HG03060 (cell line): Measurements from ENCODE around the gene VGLL2.

Source experiments
- ATAC-seq: cut with Tn5 transposase; IDR thresholded peaks from one replicate; pipeline ENCODE4 v1.9.1; 2021; ENCODE audit warnings: low read depth, moderate number of reproducible peaks; ENCODE audit not compliant: unreplicated experiment

Gene VGLL2

DNA sequence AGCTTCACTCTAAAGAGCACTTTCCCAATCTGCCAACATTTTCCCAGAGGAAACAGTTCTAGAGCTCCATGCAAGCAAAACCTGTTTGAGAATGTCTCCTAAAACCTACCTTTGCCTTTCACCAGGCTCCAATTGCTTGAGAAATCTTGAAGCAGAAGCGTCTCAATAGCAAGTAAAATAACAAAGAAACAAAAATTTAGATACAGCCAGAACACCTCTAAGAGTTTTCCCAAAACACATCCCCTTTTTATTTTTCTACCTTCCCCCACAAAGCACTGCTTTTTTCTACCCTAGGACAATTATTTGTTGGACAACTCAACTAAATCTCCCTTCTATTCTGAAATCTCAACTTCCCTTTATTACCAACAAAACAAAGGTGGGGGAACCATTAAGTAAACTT is 3.6 kb downstream of the VGLL2 start:
- ATAC-seq = no peak

GRCh38 chr6:117269638-117270054 is 4.3 kb downstream of the VGLL2 start:
- ATAC-seq = no peak

DNA sequence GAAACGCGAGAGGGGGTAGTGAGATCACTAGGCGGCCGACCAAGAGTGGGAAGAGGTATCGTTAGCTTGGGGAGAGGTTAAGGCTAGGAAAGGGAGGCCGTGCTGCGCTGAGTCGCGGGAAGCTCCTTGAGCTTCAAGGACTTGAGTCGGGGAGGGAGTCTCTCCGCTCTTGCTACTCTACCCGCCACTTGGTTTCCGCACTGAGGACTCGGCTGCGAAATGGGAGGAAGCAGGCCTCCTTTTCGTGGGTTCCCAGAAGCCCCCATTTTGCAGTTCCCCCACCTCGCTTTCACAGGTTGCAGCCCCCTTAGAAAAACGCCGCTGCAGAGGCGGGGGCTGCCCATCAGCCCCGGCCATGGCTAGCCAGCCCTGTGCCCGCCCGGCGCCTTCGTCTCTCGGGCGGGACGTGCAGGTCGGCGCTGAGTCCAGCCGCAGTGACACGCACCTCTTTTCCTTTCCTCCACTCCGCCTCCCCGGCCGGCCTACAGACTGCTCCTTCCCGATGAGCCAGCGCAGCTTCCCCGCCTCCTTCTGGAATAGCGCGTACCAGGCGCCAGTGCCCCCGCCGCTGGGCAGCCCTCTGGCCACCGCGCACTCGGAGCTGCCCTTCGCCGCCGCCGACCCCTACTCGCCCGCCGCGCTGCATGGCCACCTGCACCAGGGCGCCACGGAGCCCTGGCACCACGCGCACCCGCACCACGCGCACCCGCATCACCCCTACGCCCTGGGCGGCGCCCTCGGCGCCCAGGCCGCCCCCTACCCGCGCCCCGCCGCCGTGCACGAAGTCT is 4.9 kb downstream of the VGLL2 start:
- no peak for ATAC-seq

DNA sequence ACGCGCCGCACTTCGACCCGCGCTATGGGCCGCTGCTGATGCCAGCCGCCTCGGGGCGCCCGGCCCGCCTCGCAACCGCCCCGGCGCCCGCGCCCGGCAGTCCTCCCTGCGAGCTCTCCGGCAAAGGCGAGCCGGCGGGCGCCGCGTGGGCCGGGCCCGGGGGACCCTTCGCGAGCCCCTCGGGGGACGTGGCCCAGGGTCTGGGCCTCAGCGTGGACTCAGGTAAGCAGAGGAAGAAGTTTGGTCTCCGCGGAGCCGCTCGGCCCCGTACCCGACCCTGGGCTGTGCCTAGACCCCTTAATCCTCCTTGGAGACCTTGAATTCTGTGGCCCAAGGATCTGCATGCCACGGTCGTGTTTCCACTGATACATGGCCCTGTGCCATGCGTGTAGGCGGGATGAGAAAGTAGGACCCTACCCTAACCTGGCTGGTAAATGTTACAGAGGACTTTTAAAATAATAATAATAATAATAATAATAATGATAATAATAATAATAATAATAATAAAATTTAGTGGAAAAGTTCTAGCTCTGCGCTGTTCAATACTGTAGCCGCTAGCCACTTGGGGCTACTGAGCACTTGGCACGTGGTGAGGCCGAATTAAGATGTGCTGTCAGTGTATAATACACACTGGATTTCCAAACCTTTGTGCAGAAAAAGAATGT is 5.6 kb downstream of the VGLL2 start:
- ATAC-seq = no peak

- no peak for ATAC-seq
Measured at GRCh38 chr6:117272032-117272866, 6.9 kb downstream of the VGLL2 start.

- no peak for ATAC-seq
Measured at GRCh38 chr6:117272891-117273290, 7.5 kb downstream of the VGLL2 start.

- ATAC-seq = no peak
Measured at GRCh38 chr6:117275205-117275604, 9.8 kb downstream of the VGLL2 start.

- no peak for ATAC-seq
Measured at GRCh38 chr6:117275711-117276110, 10.4 kb downstream of the VGLL2 start.

GRCh38 chr6:117276778-117277316 is 11.5 kb downstream of the VGLL2 start:
- no peak for ATAC-seq

- ATAC-seq = no peak
Measured at GRCh38 chr6:117280922-117281321, 15.6 kb downstream of the VGLL2 start.

DNA sequence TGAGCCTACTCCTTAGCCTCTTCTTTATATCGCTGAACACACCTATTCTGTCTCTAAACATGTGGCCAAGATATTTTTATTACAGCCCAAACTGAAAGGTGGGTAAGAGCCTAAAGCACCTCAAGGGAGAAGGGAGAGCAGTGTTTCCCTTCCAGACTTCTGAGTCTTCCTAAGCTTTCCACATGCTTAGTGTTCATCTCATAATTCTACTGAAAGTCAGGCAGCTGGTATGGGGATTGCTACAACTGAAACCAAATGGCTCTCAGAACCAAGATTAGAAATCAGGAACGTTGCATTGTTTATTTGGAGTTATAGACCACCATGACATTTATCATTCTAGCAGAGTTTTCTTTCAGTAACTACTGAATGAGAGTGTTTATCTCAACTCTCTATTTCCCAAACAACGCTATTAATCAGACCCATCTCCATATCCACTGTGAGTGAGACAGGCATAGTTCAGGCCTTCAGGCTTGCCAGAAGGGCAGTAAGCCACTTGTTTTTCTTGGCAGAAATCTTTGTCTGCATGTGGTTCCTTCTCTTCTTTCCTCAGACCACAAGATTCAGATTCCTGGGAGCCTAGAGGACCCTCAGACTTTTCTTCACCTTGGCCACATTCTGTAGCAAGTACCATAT is 22.8 kb downstream of the VGLL2 start:
- no peak for ATAC-seq

- ATAC-seq = no peak
Measured at GRCh38 chr6:117290173-117290846, 25.0 kb downstream of the VGLL2 start.

DNA sequence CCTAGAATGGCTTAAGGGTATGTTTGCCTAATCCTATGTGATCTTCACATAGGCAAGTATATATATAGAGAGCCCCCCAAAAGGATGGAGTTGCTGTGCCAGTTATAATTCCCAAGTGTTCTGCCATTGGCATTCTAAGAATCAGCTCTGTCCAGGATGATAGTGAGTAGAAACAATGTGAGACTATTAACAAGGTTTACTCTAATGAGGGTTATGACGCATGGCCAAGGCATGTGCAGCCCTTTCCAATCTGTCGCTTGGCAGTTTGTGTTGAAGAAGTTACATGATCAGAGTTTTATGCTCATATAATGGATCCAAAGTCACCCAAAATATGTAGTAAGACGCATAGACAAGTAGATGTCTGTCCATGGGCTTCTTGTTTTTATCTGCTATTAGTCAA is 33.6 kb downstream of the VGLL2 start:
- ATAC-seq = no peak

DNA sequence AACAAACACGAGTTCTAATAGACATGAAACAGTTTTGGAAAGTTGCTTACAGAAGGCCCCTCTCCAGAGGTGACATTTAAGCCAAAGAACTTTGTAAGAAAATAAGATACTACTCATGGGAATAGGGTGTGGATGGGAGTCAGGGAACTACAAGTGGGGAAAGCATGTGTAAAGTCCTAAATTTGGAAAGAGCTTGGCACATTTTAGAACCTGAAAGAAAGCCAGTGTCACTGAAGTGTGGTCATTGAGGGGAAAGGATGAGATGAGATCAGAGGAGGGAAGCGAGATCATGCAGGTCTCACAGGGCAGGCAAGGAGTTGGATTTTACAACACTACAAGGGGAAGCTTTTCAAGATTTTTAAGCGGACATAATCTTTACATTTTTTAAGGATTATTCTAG is 38.0 kb downstream of the VGLL2 start:
- ATAC-seq = no peak

DNA sequence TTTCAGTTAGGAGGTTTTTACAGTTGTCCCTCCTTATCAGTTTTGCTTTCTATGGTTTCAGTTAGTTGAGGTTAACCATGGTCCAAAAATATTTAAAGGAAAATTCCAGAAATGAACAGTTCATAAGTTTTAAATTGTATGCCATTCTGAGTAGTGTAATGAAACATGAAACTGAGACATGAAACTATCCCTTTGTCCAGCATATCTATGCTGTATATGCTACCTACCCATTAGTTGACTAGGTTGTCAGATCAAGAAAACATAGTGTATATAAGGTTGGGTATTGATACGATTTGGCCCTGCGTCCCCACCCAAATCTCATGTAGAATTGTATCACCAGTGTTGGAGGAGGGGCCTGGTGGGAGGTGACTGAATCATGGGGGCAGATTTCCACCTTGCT is 39.1 kb downstream of the VGLL2 start:
- no peak for ATAC-seq

DNA sequence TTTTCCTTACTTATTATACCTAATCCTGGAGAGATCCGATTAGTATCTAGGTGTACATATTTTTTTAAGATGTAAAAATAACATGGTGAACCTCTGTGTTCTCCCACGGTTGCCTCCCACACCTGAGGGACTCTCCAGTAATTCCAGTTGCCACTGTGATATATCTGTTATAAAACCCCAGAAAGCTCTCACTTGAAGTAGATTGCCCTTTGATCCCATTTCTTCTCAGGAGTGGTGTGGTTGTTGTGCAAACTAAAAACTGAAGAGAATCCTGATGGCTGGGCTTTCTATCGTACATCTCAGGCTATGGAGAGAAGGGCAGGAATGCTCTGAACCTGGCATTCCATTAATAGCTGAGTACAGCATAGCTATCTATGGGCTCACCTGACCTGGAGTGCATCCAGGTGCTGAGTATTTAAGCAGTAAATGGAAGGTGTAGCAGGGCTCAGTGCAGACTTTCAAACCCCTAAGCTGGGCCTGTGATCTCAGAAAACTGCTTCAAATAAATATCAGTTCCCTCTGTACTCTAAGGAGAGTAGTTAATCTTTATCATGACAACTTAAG is 41.0 kb downstream of the VGLL2 start:
- ATAC-seq = no peak

GRCh38 chr6:117307655-117308054 is 42.3 kb downstream of the VGLL2 start:
- ATAC-seq = no peak

GRCh38 chr6:117309069-117309468 is 43.7 kb downstream of the VGLL2 start:
- ATAC-seq = no peak

- no peak for ATAC-seq
Measured at GRCh38 chr6:117309611-117310010, 44.3 kb downstream of the VGLL2 start.

DNA sequence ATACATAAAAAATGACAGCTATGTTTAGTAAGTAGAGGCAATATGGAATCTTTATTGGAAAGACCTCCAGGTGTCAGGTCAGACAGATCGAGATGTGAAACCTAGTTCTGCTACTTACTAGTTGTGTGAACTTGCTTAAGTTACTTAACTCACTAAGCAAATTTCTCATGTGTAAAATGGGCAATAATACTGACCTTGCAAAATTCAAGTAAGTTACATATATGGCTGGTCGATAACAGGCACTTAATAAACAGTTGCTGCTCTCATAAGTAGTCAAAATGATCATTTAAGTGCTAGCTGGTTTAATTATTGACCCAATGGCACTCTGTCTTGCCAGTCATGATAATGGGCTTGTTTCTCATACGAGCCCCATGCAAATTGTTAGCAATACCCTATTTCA is 46.0 kb downstream of the VGLL2 start:
- no peak for ATAC-seq
